Neutrophil (primary cell): ENCODE results near the gene TSSK6.

Experiments
- H3K27ac ChIP-seq: fragments of 200-600 bp; sonication (generic); 2 replicates; pipeline ENCODE4 v1.5.1; 2016; ENCODE audit warnings: mild to moderate bottlenecking, moderate library complexity
- H3K27me3 ChIP-seq: fragments of 200-600 bp; sonication (generic); 2 replicates; pipeline ENCODE4 v1.6.0; 2016; ENCODE audit warnings: mild to moderate bottlenecking
- H3K36me3 ChIP-seq: fragments of 200-600 bp; sonication (generic); 2 replicates; pipeline ENCODE4 v1.5.1; 2017
- H3K4me1 ChIP-seq, 2 experiments: fragments of 200-600 bp in 1 of 2; sonication (generic) in 1 of 2; 1 replicate in 1 of 2; 2 replicates in 1 of 2; pipeline versions ENCODE4 v1.5.1 to v1.6.1; 2013 to 2016; ENCODE audit warnings: low read depth in 1 of 2, low read length in 1 of 2, mild to moderate bottlenecking in 1 of 2, moderate library complexity in 1 of 2; ENCODE audit not compliant: control insufficient read depth in 1 of 2, insufficient read depth in 1 of 2
- H3K4me3 ChIP-seq, 2 experiments: fragments of 200-600 bp in 1 of 2; sonication (generic) in 1 of 2; 1 replicate in 1 of 2; 2 replicates in 1 of 2; pipeline ENCODE4 v1.5.1; 2013 to 2016; ENCODE audit warnings: low read depth in 1 of 2, low read length in 1 of 2, mild to moderate bottlenecking in 1 of 2, moderate library complexity in 1 of 2
- H3K9me3 ChIP-seq: fragments of 200-600 bp; sonication (generic); 2 replicates; pipeline ENCODE4 v1.5.1; 2016
- TF ChIP-seq, protein P1 (sequence below): fragments of 200-600 bp; sonication (generic); IDR thresholded peaks from 2 replicates; pipeline ENCODE4 v1.5.1; 2016; ENCODE audit warnings: antibody characterized with exemption

TSSK6 gene

GRCh38 chr19:19514881-19515641, at the start of gene TSSK6:
Gene TSSK6 (minus strand): TSS chr19:19515548. CDS start chr19:19515427, 121 bp downstream.
- TF ChIP-seq, protein P1, sequence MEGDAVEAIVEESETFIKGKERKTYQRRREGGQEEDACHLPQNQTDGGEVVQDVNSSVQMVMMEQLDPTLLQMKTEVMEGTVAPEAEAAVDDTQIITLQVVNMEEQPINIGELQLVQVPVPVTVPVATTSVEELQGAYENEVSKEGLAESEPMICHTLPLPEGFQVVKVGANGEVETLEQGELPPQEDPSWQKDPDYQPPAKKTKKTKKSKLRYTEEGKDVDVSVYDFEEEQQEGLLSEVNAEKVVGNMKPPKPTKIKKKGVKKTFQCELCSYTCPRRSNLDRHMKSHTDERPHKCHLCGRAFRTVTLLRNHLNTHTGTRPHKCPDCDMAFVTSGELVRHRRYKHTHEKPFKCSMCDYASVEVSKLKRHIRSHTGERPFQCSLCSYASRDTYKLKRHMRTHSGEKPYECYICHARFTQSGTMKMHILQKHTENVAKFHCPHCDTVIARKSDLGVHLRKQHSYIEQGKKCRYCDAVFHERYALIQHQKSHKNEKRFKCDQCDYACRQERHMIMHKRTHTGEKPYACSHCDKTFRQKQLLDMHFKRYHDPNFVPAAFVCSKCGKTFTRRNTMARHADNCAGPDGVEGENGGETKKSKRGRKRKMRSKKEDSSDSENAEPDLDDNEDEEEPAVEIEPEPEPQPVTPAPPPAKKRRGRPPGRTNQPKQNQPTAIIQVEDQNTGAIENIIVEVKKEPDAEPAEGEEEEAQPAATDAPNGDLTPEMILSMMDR: no peak
- Histone ChIP-seq H3K4me1 (peaks cover 12% of the 10 kb centered on the region in 2 experiments), H3K27me3 (peaks cover 5% of the 10 kb centered on the region), H3K27ac (peak within 1 kb of the TSS; percentile 85), H3K36me3 (peaks cover 3% of the 10 kb centered on the region), H3K4me3 (peak within 1 kb of the TSS; percentile 82 to 97), H3K9me3 (no peaks in the 10 kb centered on the region)

DNA sequence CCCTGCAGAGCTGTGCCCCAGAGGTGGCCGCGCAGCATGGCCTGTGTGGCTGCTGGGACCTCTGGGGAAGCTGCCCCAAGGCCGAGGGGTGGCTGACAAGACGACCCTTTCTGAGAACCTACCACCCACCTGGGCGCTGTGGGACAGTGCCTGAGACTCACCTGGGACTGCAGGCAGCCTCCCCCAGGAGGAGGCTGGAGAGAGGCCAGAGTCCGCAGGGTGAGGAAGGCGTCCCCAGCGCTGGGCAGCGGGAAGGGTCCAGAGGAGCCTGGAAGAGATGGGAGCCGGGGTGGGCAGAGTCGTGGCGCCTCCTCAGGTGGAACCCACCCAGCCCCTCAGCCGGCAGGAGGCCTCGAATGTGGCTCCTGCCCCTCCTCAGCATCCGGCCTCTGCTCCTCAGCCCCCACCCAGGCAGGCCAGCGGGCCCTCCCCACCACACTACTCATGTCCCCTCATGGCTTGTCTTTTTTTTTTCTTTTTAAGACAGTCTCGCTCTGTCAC, 48.0 kb upstream of the TSSK6 start:
- Histone ChIP-seq H3K9me3 (no peaks in the 10 kb centered on the region), H3K4me1 (peaks cover 5 to 6% of the 10 kb centered on the region in 2 experiments), H3K27ac (no peak overlapping the region), H3K27me3 (no peaks in the 10 kb centered on the region), H3K4me3 (no peak overlapping the region), H3K36me3 (no peaks in the 10 kb centered on the region)
- TF ChIP-seq, protein P1: no peak

GRCh38 chr19:19562665-19563347, 47.5 kb upstream of the TSSK6 start:
- Histone ChIP-seq H3K27me3 (no peaks in the 10 kb centered on the region), H3K27ac (no peak overlapping the region), H3K36me3 (no peaks in the 10 kb centered on the region), H3K9me3 (no peaks in the 10 kb centered on the region), H3K4me1 (peaks cover 5 to 6% of the 10 kb centered on the region in 2 experiments), H3K4me3 (no peak overlapping the region)
- TF ChIP-seq, protein P1: no peak

DNA sequence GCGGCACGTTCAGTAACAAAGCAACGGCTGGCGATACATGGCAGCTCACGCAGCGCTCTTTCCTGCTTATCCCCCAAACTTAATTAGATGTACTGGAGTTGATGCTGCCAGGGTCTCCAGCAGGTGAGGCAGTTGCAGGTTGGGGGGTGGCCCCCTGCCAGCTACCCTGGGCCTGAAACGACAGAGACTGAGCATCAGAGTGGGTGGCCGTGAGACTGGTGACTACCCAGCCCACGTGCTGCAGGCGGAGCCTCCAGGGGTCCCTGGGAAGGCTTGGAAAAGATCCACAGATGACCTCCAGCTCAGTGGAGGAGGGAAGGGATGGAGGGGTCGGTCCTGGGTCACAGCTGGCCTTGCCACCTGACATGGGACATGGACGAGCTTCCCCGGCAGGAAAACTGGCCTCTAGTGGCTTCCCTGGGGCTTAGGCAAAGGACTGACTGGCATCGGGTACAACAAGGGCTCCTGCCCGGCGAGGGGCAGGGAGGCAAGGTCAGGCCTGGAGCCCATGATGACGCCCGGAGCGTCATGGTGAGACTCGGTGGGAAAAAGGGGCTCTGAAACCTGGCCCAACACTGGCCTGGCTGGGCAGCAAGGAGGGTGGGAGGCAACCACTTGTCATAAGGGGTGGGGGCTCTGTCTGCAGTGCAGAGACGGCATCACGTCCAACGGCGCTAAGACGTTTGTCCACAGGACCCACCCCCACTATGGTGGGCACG, 46.8 kb upstream of the TSSK6 start:
- H3K9me3 ChIP-seq: no peaks in the 10 kb centered on the region
- H3K27ac ChIP-seq: no peak overlapping the region
- TF ChIP-seq, protein P1: no peak
- H3K36me3 ChIP-seq: no peaks in the 10 kb centered on the region
- peaks cover 5 to 6% of the 10 kb centered on the region in 2 experiments for H3K4me1 ChIP-seq
- no peaks in the 10 kb centered on the region for H3K27me3 ChIP-seq
- H3K4me3 ChIP-seq: no peak overlapping the region

DNA sequence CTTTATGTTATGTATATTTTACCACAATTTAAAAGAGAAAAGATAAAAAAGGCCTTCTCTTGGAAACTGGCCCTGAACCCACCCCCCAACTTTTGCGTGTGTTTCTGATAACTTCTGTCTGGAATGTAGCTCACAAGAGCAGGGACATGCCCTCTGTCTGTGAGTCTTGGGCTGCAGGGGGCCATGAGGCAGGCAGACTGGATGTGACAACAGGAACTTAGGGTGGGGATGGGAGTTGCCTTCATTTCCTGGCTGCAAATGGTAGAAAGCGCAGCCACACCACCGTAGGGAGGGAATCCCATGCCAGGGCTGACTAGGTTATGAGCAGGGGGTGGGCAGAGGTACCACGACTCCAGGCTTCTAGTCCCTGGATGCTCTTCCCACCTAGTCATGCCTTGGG, 44.6 kb upstream of the TSSK6 start:
- no peak overlapping the region for H3K4me3 ChIP-seq

More for the DNA sequence above, 44.6 kb upstream of the TSSK6 start:
- Histone ChIP-seq H3K36me3 (no peaks in the 10 kb centered on the region), H3K27me3 (no peaks in the 10 kb centered on the region), H3K27ac (no peak overlapping the region), H3K9me3 (no peaks in the 10 kb centered on the region), H3K4me1 (peaks cover 5 to 6% of the 10 kb centered on the region in 2 experiments)
- TF ChIP-seq, protein P1: no peak
